A172 (cell line): ENCODE results near the gene OR5M8. TPM values are rescaled to one million over a fixed set of nuclear protein-coding genes. Genes with fewer than 3 reads are reported as not detected.

Experiments
- DNase-seq: peaks from one replicate; pipeline ENCODE4 v3.0.0-alpha.2; 2015; ENCODE audit warnings: low spot score
- total RNA-seq: library from RNA; depleted of rRNA; stranded (reverse); fragments of >200 nt; shearing (Covaris generic); gene quantifications from 2 replicates; pipeline ENCODE4 v1.2.3, GENCODE V29; 2014; rRNA removed

Gene OR5M8
- not detected in 2 replicates for total RNA-seq

- no peak for DNase-seq
Measured at GRCh38 chr11:56491270-56491669, at the start of gene OR5M8. TSS of gene OR5M8 (minus strand) at chr11:56491370. CDS start at chr11:56491370, 0 bp downstream.

- DNase-seq: no peak
Measured at GRCh38 chr11:56533054-56533740, 42.0 kb upstream of the OR5M8 start.

GRCh38 chr11:56531856-56532255, 40.7 kb upstream of the OR5M8 start:
- no peak for DNase-seq

- DNase-seq: no peak
Measured at GRCh38 chr11:56522008-56522407, 30.8 kb upstream of the OR5M8 start.

- DNase-seq: no peak
Measured at GRCh38 chr11:56513280-56513679, 22.1 kb upstream of the OR5M8 start.

- no peak for DNase-seq
Measured at GRCh38 chr11:56509439-56509838, 18.3 kb upstream of the OR5M8 start.

GRCh38 chr11:56497010-56497409, 5.8 kb upstream of the OR5M8 start:
- DNase-seq: no peak

- no peak for DNase-seq
Measured at GRCh38 chr11:56495117-56495516, 3.9 kb upstream of the OR5M8 start.

- no peak for DNase-seq
Measured at GRCh38 chr11:56486801-56487200, 4.4 kb downstream of the OR5M8 start.

- DNase-seq: no peak
Measured at GRCh38 chr11:56474729-56475235, 16.4 kb downstream of the OR5M8 start.

GRCh38 chr11:56473252-56473651, 17.9 kb downstream of the OR5M8 start, which contains the start of gene OR5M3:
TSS of gene OR5M3 (minus strand) at chr11:56473352. CDS start at chr11:56470497, 2,855 bp downstream.
- DNase-seq: no peak

GRCh38 chr11:56457076-56457475, 34.1 kb downstream of the OR5M8 start:
- DNase-seq: no peak

- no peak for DNase-seq
Measured at GRCh38 chr11:56453521-56453920, 37.6 kb downstream of the OR5M8 start.

Other genes with a start within 250 kb of the OR5M8 start
- not detected in 2 replicates for gene OR5T3, start 239.1 kb downstream of the OR5M8 start, total RNA-seq
- not detected in 2 replicates for gene OR5T1, start 217.2 kb downstream of the OR5M8 start, total RNA-seq
- gene OR8H1, start 199.1 kb downstream of the OR5M8 start, total RNA-seq: not detected in 2 replicates
- gene OR8K3, start 176.2 kb downstream of the OR5M8 start, total RNA-seq: not detected in 2 replicates
- not detected in 2 replicates for gene OR8K1, start 145.3 kb downstream of the OR5M8 start, total RNA-seq
- not detected in 2 replicates for gene OR8J1, start 137.1 kb downstream of the OR5M8 start, total RNA-seq
- not detected in 2 replicates for gene OR8U1, start 115.7 kb downstream of the OR5M8 start, total RNA-seq
- gene OR5AL1, start 78.7 kb downstream of the OR5M8 start, total RNA-seq: not detected in 2 replicates
- gene OR5M3, start 18.0 kb downstream of the OR5M8 start, total RNA-seq: not detected in 2 replicates
- gene OR5M11, start 51.9 kb upstream of the OR5M8 start, total RNA-seq: not detected in 2 replicates
- gene OR5M10, start 86.4 kb upstream of the OR5M8 start, total RNA-seq: not detected in 2 replicates
- gene OR5M1, start 123.5 kb upstream of the OR5M8 start, total RNA-seq: not detected in 2 replicates
- not detected in 2 replicates for gene OR5AP2, start 151.1 kb upstream of the OR5M8 start, total RNA-seq
- gene OR5AR1, start 172.3 kb upstream of the OR5M8 start, total RNA-seq: not detected in 2 replicates
- gene OR9G1, start 207.7 kb upstream of the OR5M8 start, total RNA-seq: not detected in 2 replicates